HUDEP-2 (cell line): ENCODE measurements around the gene THSD7B.
A peak's percentile ranks its signal among the peaks of the same experiment; 100 is the strongest.

Experiments
- DNase-seq, 76 experiments: peaks; one replicate each; lab custom pipeline; 2025; ENCODE audit not compliant: unreplicated experiment in 76 of 76; lab: John Stamatoyannopoulos, UW

The THSD7B gene

DNA sequence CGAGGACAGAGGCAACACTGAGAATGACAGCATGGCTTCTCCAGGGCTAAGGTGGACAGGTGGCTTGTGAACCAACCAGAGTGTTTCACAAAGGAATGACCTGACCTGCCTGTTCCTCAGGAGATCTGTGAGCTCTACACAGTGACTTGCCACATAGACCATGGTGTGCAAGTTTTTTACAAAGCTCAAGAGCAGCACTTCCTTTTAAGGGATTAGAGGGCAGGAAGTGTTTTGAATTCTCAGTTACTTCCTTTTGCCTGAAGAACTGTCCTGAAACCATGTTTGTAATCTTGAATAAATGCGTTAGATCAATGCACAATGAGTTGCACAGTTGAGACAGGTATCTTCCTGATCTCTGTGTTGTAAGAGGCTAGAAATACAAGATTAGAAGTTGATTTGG, 421.9 kb downstream of the THSD7B start:
- no peak for DNase-seq

DNA sequence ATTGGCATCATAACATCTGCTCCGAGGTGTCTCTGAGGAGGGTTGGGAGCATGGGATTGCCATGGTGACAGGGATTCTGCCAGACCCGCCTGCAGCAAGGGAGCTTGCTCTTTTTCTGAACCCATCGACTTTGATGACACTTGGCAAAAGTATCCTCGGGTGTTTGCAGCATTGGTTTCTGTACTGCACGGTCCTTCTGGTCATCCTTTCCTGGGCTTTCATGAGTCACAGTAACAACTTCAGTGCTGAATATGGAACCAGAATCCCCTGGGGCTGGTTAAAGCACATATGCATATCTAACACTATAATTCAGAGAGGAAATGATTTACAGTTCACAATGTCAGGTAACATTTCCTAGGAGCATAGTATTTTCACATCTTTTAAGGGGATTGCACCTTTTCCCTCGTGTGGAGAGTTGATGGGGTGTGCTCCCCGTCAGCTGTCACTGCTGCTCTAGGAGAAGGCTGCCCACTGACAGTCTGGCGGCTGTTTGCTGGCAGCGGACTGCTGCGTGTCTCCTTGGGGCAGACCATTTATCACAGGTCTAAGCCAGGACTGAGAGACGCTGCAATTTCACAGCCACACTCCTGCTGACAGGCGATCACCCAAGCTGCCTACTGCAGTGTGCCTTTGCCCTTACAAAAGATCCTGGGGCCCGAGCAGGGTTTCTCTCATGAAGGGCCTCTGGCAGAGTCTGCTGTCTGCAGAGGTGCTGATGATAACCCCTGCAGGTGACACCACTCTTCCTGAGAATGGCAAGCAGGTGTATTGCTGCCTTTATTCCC, 425.3 kb downstream of the THSD7B start:
- no peak for DNase-seq

GRCh38 chr2:137192366-137193310, 427.3 kb downstream of the THSD7B start:
- no peak for DNase-seq

DNA sequence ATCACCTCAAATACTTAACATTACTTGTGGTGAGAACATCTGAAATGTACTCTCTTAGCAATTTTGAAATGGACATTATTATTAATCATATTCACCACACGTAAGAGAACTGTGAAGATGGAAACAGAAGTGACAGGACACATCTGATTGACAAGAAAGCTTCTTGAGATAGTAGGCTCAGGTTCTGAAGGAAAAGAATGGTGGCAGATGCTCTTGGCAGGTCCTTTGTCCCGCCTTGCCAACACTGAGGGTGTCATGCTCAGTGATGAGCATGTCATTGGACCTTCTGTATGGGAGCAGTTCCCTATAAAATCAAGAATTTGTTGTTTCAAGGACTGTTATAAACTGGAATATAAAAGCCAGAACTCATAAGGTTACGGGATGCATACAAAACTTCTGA, 428.1 kb downstream of the THSD7B start:
- DNase-seq, result no peak

DNA sequence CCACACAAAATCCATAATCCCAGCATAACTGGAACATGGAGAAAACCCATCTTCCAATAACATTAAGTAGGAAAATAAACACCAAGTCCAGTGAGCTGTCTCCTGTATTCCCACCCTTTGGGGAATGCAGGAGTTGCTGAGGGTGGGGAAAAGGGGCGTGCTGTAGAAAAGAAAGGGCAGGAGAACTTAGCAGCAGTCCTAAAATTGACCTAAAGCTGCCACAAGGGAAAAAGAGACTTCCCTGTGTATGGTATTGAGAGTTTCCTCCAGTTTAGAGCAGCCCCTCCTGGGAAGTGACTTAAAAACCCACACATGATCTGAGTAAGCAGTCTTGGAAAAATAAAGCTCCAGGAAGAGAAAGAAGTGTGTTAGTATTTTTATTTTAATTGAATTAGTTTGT, 428.8 kb downstream of the THSD7B start:
- DNase-seq, result no peak

DNA sequence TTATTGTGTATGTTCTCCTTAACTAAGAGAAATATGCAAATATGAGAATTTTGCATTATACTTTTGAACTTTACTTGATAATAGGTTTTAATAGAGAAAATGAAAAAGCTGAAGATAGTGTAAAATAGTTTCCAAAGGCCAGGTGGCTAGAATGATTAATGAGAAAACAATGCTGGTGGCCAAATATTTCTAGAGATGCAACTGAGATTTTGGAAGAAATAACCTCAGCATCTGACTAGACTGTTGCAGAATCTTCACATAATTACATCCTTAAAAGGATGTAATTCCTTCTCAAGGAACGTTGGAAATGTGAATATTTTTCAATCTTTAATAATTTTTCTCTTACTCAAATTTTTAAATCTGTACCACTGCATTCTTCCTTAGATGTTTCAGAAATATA, 434.4 kb downstream of the THSD7B start:
- no peak for DNase-seq

DNA sequence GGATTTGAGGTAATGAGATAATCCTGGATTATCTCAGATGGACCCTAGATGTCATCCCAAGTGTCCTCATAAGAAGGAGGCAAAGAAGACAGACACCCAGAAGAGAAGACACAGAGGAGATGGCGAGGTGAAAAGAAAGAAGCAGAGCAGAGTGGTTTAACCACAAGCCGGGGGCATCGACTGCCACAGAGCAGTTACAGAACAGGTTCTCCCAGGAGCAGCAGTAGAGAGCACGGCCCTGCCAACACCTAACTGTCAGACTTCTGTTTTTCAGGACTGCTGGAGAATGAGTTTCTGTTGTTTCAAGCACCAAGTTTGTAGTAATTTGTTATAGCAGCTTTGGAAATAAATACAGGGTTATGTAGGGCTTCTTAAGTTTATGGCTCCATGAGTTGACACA, 437.0 kb downstream of the THSD7B start:
- DNase-seq, result no peak

- DNase-seq, result no peak
Observed at GRCh38 chr2:137205324-137205723, 440.0 kb downstream of the THSD7B start.

DNA sequence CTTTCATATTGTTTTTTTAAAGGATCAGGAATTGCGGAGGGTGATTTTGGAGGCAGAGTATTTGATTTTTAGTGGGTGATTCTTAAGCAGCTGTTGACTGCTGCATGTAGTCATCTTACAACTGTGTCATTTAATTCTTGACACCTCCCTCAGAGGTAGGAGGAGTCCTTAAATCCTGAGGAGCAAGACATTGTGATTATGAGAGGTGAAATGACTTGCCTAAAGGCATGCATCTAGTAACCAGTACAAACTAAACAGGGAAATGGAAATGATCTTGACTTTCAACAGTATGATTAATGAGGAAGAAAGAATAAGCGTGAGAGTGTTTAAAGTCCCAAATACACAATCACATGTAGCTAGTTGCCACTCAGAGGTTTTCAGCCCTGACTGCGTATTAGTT, 440.7 kb downstream of the THSD7B start:
- DNase-seq, result no peak

DNA sequence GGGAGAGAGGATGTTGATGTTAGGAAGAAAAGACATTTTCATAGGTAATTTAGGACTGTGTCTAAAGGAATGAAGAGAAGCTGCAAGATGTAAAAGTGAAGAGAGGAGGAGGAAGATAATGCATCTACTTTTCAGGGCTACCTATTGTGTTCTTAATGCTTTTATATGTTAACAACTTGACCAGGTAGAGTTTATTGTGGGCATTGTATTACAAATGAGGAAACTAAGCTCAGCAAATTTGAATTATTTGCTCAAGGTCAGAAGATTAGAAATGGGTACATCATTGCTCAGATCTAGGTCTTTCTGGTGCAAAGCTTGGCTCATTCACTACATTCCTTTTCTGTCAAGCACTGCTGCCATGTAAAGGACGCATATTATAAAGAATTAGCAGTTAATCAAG, 441.7 kb downstream of the THSD7B start:
- DNase-seq, result no peak

DNA sequence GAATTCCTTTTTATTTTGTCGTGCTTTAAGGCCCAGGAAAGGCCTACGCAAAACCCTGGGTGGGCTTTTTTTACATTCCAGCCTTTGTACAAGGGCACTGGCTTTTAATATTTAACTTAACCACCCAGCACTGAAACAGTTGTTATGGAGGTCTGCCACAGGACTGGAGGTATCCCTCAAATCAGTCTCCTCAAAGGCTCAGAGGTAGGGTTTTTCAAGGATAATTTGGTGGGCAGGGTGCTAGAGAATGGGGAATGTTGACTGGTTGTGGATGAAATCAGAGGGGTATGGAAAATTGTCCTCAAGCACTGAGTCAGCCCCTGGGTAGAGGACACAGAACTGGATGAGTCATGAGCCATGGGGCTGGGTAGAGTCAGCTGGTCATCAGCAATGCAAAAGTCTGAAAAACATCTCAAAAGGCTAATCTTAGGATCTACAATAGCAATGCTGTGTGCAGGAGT, 443.1 kb downstream of the THSD7B start:
- peak in 4 of 76 experiments; percentile 1 to 25 (median 4) for DNase-seq

DNA sequence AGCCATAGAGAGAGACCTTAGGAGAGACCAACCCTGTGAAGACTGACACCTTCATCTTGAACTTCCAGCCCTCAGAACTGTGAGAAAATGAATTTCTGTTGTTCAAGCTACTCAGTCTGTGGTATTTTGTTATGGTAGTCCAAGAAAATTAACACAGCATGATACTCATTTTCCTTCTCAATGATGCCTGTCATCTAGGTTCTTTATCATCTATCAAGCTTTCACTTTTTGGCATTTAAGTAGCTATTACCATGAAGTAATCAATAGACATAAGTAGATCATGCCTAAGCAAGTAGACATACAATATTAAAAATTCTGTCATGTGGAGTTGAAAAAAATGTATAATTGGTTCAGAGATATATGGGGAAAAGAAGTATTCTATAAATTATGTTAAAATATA, 444.7 kb downstream of the THSD7B start:
- no peak for DNase-seq

DNA sequence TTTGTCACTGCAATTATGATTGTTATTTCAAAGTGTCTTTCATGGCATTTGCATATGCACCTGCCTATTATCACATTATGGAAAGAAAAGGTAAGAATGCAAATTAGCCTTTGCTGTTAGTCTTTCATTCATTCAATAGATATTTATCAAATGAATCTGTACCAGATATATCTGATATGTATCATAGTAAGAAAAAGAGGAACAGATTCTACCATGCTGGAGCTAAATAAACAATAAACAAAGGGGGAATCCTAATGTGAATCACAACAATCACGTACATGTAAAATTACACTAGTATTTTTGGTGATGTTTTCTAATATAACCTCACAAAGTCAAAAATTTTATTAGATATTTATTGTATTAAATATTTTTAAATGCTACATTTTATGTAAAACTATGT, 446.4 kb downstream of the THSD7B start:
- no peak for DNase-seq

DNA sequence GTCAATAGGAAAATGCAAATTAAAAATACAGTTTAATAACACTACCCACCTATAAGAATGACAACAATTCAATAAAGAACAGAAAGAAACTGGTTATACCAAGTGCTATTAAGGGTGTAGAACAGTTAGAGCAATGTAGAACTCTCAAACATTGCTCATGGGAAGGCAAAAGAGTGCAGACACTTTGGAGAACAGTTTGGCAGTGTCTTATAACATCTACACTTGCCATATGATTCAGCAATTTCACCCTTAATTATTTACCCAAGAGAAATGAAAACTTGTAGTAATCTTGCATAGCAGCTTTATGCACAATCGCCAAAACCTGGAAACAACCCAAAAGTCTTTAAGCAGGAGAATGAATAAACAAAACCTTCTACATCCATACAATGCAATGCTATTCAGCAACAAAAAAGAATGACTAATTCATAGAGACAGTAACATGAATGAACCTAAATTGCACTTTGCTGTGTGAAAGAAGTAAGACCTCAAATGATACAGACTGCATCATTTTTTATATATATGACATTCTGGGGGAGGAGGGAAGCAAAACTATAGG, 455.2 kb downstream of the THSD7B start:
- no peak for DNase-seq

- DNase-seq, result no peak
Observed at GRCh38 chr2:137221797-137222492, 456.6 kb downstream of the THSD7B start.

DNA sequence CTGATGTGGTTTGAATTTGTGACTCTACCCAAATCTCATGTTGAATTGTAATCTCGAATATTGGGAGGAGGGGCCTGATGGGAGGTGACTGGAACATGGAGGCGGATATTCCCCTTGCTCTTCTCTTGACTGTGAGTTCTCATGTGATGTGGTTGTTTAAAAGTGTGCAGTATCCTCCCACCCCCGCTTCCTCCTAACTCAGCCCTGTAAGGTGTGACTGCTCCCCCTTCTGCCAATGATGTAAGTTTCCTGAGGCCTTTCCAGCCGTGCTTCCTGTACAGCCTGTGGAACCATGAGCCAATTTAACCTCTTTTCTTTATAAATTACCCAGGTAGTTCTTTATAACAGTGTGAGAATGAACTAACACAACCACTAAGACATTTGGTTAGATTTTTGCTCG, 458.4 kb downstream of the THSD7B start:
- no peak for DNase-seq

- no peak for DNase-seq
Observed at GRCh38 chr2:137228566-137228965, 463.2 kb downstream of the THSD7B start.

- no peak for DNase-seq
Observed at GRCh38 chr2:137229834-137230233, 464.5 kb downstream of the THSD7B start.

- no peak for DNase-seq
Observed at GRCh38 chr2:137231628-137232027, 466.3 kb downstream of the THSD7B start.

- DNase-seq, result no peak
Observed at GRCh38 chr2:137232076-137232475, 466.7 kb downstream of the THSD7B start.

DNA sequence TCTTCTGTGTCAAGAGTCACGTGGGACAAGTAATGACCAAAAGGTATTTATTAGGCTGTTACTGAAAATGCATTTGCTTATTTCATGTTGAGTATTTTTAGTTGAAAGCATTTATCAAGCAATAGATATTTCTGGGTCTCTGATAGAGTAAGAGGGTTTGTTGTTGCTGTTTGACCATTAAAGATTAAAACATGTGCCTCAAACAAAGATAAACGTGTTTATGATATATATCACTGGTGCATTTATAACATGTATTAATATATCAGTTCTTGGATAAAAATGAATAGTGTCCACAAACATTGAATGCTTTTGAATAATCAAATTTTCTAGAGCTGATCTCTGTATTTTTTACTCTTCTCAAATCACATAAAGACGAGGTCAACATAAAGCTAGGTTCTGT, 467.7 kb downstream of the THSD7B start:
- DNase-seq, result no peak
